MM.1S (cell line): Measurements from ENCODE around the gene FGFR1OP2.

Experiments used
- CTCF ChIP-seq: fragments of 300-600 bp; sonication (generic); IDR thresholded peaks from 2 replicates; pipeline ENCODE4 v1.5.1; 2016; ENCODE audit warnings: antibody characterized with exemption, low read length, mixed read lengths
- EZH2 ChIP-seq: fragments of 300-600 bp; sonication (generic); optimal IDR thresholded peaks from 2 replicates; pipeline ENCODE3; 2017; ENCODE audit warnings: low read depth, mild to moderate bottlenecking, antibody characterized with exemption, low read length, mixed read lengths

GRCh38 chr12:26890784-26891183 is 47.5 kb upstream of the FGFR1OP2 start:
- no peak for TF ChIP-seq CTCF
- TF ChIP-seq EZH2 = no peak
